NCI-H1092 treated with DMSO at 0.1 percent for 48 hours (cell line): ENCODE data around the gene IFI30.

ENCODE experiments used
- DNase-seq: peaks from one replicate; lab custom pipeline; 2025; lab: John Stamatoyannopoulos, UW

Gene IFI30

DNA sequence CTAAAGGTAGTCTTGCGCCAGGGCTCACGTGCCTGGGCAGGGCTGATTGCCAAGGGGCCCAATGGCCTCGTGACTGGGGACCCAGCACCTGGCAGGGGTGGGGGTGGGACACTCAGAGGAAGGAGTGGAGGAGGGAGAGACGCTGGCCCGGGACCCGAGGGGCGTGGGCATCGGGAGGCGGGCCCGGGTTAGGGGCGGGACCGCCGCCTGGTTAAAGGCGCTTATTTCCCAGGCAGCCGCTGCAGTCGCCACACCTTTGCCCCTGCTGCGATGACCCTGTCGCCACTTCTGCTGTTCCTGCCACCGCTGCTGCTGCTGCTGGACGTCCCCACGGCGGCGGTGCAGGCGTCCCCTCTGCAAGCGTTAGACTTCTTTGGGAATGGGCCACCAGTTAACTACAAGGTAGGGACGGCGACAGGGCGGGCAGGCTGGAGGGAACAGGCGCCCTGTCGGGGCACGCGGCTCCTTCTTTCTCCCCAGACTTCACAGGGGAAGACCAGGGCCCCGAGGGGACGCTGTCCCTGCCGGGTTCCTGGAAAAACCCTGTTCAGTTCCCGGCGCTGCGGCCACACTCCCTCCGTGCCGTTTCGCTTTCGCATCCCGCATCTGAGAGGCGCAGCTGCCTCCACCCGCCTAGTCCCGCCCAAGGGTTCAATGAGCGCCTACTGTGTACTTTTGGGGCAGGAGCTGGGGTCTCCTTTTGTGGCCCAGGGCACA is at the start of gene IFI30:
TSS of gene IFI30 (plus strand) at position 242 of the 717 bp plus-strand sequence. CDS start at position 271, 29 bp downstream.
- peak; percentile 19 for DNase-seq

DNA sequence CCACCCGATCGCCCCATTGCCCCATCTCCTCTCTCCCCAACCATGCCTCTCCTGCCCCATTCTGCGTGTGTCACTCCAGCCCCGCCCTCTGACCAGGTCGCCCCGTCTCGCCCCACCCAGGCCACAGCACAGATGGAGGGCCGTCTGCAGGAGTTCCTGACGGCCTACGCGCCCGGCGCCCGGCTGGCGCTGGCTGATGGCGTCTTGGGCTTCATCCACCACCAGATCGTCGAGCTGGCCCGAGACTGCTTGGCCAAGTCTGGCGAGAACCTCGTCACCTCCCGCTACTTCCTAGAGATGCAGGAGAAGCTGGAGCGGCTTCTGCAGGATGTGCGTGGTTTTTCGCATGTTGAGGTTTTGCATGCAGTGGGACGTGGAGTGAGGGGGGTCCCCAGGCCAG is 49.8 kb upstream of the IFI30 start:
- no peak for DNase-seq

GRCh38 chr19:18126097-18126496 is 47.5 kb upstream of the IFI30 start:
- DNase-seq: no peak

DNA sequence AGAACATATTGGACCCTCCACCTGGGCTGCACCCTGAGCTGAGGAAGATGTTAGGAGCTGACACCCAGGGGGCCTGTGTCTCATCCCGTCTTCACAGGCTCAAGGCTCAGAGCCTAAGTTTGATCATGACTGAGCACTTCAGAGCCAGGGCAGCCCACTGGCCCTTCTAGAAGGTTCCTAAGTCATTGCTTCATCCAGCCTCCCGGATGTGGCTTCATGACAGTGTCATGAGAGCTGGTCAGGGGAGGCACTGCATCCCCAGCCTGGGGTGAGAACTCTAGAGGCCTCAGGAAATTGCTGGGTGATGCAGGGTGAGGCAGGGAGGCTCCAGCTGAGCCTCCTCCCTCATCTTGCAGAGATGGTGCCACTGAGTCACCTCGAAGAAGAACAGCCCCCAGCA is 45.6 kb upstream of the IFI30 start:
- no peak for DNase-seq

DNA sequence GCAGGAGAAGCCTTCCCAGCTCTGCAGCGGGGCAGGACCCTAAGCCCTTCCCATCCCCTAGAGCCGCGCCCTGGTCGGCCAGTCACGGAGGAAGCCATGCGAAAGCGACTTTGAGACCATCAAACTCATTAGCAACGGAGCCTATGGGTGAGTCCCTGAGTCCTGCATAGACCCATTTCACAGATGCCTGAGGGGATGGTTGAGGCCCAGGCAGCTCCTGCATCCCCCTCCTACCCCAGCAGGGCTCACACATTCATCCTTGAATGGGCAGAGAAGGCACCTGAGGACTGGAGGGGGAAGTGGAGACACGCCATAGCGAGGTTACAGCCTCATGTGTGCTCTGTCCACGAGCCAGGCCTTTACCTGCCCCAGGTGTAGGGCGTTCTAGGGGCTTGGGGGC is 44.8 kb upstream of the IFI30 start:
- no peak for DNase-seq

GRCh38 chr19:18130523-18131242 is 42.9 kb upstream of the IFI30 start:
- no peak for DNase-seq

GRCh38 chr19:18131841-18132596 is 41.6 kb upstream of the IFI30 start:
- DNase-seq: no peak

DNA sequence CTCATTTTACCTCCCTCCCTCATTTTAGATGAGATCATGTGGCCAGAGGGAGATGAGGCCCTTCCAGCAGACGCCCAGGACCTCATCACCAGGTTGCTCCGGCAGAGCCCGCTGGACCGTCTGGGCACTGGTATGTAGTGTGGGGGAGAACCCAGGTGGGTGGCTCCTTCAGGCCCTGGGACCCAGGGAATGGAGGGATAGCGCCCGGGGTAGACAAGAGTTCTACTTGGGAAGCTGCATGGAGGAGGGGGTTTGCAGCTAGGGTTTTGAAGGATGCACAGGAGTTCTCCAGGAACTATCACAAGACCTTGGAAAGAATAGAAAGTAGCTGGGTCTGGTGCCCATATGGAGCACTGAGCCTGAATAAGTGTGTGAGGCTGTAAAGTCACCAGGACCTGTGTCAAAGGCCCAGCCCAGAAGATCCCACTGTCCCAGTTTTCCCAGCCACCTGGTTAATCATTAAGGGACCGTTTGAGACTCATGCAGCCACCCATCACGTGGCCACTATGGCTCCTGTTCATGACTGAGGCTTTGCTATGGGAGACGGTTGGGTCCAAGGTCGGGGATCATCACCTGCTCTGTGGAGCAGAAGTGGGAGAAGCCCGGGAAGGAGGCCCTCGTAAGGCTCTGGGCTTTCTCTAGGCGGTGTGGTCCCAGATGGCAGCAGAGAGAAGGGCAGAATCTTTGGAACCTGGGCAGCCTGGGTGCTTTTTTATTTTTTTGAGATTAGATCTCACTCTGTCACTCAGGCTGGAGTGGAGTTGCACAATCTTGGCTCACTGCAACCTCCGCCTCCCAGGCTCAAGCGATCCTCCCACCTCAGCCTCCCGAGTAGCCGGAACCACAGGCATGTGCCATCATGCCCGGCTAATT is 37.7 kb upstream of the IFI30 start:
- DNase-seq: no peak

GRCh38 chr19:18137242-18137641 is 36.4 kb upstream of the IFI30 start:
- no peak for DNase-seq

GRCh38 chr19:18137657-18138339 is 35.8 kb upstream of the IFI30 start:
- no peak for DNase-seq

DNA sequence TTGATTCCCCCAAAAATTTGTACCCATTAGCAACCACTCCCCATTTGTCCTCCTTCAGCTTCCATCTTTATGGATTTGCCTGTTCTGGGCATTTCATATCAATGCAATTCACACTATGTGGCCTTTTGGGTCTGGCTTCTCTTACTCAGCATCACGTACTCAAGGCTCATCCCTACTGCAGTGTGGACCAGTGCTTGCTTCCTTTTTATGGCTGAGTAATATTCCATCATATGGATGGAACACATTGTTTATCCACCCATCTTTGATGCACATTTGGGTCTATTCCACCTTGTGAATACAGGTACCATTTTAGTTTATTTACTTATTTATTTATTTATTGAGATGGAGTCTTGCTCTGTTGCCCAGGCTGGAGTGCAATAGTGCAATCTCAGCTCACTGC is 33.1 kb upstream of the IFI30 start:
- DNase-seq: no peak

DNA sequence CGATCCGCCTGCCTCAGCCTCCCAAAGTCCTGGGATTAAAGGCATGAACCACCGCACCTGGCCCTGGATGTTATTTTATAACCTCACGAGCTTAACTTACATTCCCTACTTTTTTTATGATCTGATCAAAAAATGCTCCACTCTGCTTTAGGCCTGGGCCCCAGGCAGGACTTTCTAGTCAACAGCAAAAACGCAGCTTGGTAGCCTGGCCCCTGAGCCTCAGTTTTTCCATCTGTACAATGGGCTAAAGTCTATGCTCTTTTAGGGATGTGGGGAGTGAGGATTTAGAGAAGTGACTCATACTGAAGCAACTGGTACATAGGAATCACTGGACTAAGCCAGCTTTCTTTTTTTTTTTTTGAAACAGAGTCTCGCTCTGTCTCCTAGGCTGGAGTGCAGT is 32.6 kb upstream of the IFI30 start:
- no peak for DNase-seq

- no peak for DNase-seq
Observed at GRCh38 chr19:18143902-18144301, 29.7 kb upstream of the IFI30 start.

GRCh38 chr19:18144361-18144760 is 29.3 kb upstream of the IFI30 start:
- no peak for DNase-seq

DNA sequence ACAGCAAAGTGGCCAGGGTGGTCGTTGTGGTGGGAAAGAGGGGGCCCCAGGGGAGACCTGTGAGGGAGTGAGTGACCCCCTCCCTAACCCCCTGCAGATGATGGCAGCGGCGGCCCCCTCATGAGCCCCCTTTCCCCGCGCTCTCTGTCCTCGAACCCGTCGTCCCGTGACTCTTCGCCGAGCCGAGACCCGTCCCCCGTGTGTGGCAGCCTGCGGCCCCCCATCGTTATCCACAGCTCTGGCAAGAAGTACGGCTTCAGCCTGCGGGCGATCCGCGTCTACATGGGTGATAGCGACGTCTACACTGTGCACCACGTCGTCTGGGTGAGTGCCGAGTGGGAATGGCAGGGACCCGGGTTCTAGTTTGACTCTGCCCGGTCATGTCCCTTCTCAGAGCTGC is 28.7 kb upstream of the IFI30 start:
- no peak for DNase-seq

DNA sequence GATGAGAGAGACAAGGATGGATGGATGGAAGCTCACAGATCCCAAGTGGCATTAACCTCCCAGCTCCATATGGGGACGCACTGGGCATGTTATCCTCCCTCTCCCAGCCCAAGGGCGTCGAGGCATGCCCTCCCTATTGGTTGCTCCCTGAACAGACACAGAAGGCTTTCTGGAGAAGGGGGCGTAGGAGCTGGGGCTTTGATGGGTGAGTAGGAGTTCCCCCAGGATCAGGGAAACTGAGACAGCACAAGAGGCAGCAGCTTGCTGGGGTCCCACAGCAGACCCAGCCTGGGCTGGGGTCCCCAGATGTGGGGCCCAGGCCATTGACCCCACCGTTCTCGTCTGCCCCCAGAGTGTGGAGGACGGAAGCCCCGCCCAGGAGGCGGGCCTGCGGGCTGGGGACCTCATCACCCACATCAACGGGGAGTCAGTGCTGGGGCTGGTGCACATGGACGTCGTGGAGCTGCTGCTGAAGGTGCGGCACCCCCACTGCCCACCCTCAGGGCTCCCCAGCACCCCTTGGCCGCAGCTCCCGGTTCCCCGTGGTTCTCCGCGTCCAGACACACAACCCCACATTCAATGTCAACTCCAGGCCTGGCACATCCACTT is 28.1 kb upstream of the IFI30 start:
- no peak for DNase-seq

GRCh38 chr19:18147396-18147795 is 26.2 kb upstream of the IFI30 start:
- DNase-seq: no peak

DNA sequence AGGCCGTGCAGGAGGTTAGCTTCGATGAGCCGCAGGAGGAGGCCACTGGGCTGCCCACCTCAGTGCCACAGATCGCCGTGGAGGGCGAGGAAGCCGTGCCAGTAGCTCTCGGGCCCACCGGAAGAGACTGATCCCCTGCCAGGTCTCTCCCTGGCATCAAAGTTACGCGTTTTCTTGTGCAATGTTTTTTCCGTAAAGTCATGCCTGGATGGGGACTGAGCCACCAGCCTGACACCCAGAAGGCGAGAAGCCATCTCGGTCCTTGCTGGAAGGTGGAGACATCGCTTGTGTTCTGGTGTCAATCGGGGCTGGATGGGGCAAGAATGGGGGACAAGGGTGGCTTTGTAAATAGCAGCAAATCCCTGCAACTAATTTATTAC is 24.0 kb upstream of the IFI30 start:
- DNase-seq: no peak

GRCh38 chr19:18150776-18151624 is 22.6 kb upstream of the IFI30 start:
- no peak for DNase-seq

DNA sequence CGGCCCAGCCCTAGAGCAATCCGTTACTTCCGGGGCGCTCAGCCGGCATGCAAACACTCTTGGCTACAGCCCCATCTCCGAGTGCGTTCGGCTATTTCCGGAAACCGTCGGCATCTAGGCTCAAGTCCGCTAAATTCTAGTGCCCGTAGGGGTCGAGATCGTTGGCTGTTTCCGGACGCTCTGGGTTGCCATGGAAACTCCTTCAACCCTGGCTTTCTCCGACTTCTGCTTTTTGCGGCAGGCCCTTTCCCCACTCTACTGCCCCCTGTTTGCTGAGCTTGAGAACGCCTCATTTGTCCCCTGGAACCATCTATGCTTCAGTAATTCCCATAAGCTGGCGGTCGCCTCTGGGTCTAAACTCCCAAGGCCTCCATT is 21.2 kb upstream of the IFI30 start:
- DNase-seq: peak; percentile 97
